Measurements from ENCODE around the gene PFKFB4.

PFKFB4 gene

GRCh38 chr3:48511551-48511950 is 45.1 kb downstream of the PFKFB4 start:
- TF ChIP-seq CTCF (IDR thresholded peaks at IDR 0.05; ENCODE audit: low read depth, low read length, missing control alignments): no peak
- DNase-seq (ENCODE audit: extremely low read depth, low read depth): no peak
- no peak overlapping the region for H3K4me3 ChIP-seq (replicated peaks; ENCODE audit: low read depth, low read length)

- TF ChIP-seq CTCF (IDR thresholded peaks at IDR 0.05; ENCODE audit: low read depth, low read length, missing control alignments): peak; percentile 62
- no peak overlapping the region for H3K4me3 ChIP-seq (replicated peaks; ENCODE audit: low read depth, low read length)
- peak; percentile 45 for DNase-seq (ENCODE audit: extremely low read depth, low read depth)
These were observed 49.1 kb downstream of the PFKFB4 start for GRCh38 chr3:48507256-48508061.

GRCh38 chr3:48505968-48506504 is 50.6 kb downstream of the PFKFB4 start:
- DNase-seq (ENCODE audit: extremely low read depth, low read depth): no peak
- TF ChIP-seq CTCF (IDR thresholded peaks at IDR 0.05; ENCODE audit: low read depth, low read length, missing control alignments): no peak
- no peak overlapping the region for H3K4me3 ChIP-seq (replicated peaks; ENCODE audit: low read depth, low read length)

- H3K4me3 ChIP-seq (replicated peaks; ENCODE audit: low read depth, low read length): no peak overlapping the region
- no peak for TF ChIP-seq CTCF (IDR thresholded peaks at IDR 0.05; ENCODE audit: low read depth, low read length, missing control alignments)
- no peak for DNase-seq (ENCODE audit: extremely low read depth, low read depth)
These were observed 51.5 kb downstream of the PFKFB4 start for GRCh38 chr3:48505146-48505545.

- no peak for DNase-seq (ENCODE audit: extremely low read depth, low read depth)
- H3K4me3 ChIP-seq (replicated peaks; ENCODE audit: low read depth, low read length): peak within 1 kb of the TSS; percentile 62
- TF ChIP-seq CTCF (IDR thresholded peaks at IDR 0.05; ENCODE audit: low read depth, low read length, missing control alignments): no peak
These were observed 52.3 kb downstream of the PFKFB4 start, which contains the start of gene SHISA5 for GRCh38 chr3:48504051-48504946. Gene SHISA5 (minus strand): TSS chr3:48504174. CDS start chr3:48504094, 80 bp downstream.

GRCh38 chr3:48503401-48504050 is 53.1 kb downstream of the PFKFB4 start:
- no peak for DNase-seq (ENCODE audit: extremely low read depth, low read depth)
- TF ChIP-seq CTCF (IDR thresholded peaks at IDR 0.05; ENCODE audit: low read depth, low read length, missing control alignments): no peak
- peak overlapping the region; percentile 62 for H3K4me3 ChIP-seq (replicated peaks; ENCODE audit: low read depth, low read length)

All from HFF-Myc (cell line).